ENCODE results near the gene C3orf18.

C3orf18 gene

DNA sequence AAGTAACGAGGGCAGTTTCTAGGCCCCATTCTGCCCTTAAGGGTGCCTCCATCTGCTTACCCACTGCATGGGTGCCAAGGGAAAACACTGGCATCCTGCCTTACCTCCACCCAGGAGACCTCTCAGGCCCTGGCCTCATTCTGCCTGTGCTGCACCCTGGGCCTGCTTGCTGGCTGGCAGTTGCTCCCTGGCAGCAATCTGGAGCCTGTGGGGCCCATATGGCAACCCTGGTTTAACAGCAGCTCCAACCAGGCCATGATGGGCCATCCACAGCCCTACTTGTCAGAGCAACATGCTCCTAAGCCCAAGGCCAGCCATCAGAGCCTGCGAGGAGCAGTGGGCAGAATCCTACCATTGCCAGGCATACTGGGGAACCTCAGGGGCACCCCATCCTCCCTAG, 3.7 kb downstream of the C3orf18 start:
- TF ChIP-seq, protein P1, sequence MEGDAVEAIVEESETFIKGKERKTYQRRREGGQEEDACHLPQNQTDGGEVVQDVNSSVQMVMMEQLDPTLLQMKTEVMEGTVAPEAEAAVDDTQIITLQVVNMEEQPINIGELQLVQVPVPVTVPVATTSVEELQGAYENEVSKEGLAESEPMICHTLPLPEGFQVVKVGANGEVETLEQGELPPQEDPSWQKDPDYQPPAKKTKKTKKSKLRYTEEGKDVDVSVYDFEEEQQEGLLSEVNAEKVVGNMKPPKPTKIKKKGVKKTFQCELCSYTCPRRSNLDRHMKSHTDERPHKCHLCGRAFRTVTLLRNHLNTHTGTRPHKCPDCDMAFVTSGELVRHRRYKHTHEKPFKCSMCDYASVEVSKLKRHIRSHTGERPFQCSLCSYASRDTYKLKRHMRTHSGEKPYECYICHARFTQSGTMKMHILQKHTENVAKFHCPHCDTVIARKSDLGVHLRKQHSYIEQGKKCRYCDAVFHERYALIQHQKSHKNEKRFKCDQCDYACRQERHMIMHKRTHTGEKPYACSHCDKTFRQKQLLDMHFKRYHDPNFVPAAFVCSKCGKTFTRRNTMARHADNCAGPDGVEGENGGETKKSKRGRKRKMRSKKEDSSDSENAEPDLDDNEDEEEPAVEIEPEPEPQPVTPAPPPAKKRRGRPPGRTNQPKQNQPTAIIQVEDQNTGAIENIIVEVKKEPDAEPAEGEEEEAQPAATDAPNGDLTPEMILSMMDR (IDR thresholded peaks at IDR 0.05) = no peak

DNA sequence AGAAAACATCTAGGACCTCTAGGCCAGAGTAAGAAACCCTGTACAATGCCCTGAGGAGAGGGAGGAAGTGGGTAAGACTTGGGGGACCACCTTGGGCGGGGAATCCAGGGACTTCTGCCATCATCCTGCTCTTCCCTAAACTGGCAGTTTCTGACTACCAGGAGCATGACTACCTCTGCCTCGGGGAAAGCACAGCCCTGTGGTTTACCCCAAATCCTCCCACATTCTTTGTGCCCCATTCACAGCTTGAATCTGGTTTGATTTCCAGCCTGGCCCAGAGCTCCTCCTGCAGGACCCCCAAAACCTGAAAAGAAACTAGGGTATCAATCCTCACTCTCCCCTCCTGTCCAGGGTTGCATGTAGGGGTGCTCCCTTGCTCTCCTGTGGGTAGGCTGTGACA, 4.7 kb downstream of the C3orf18 start:
- TF ChIP-seq, protein P1 (IDR thresholded peaks at IDR 0.05) = no peak

DNA sequence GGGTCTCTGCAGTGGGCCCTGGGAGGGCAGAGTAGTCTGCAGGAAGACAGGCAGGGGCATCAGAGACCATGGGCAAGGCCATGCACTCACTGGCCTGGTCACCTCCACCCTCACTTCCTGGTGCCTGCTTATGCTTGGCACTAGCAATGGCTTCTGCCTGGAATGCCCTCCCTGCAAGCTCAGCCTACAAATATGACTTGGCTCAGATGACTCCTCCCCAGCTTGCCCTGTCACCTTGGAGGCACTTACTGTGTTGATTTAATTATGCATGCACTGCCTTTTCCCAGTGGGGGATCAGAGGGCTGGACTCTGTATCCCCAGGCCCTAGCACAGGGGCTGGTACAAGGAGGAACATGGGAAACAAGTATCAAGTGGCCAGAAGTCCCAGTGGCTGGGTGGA, 7.8 kb downstream of the C3orf18 start:
- TF ChIP-seq, protein P1 (IDR thresholded peaks at IDR 0.05) = no peak

DNA sequence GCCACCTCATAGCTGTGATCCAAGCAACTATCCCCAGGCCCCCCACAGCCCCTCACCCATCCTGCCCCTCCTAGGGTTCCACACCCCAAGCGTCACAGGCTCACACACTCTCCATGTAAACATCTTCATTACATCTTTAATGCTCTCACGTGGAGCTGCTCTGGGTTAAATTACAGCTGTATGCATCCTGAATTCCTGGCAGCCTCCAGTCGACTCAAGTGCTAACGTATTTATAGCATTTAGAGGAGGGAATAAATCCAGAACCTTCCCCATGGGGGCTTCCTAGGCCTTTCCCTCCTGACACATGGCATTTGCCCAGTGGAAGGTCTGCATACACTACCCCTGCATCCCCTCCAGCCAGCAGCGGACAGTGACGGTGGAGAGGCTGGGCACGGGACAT, 9.6 kb downstream of the C3orf18 start:
- TF ChIP-seq, protein P1 (IDR thresholded peaks at IDR 0.05) = no peak

DNA sequence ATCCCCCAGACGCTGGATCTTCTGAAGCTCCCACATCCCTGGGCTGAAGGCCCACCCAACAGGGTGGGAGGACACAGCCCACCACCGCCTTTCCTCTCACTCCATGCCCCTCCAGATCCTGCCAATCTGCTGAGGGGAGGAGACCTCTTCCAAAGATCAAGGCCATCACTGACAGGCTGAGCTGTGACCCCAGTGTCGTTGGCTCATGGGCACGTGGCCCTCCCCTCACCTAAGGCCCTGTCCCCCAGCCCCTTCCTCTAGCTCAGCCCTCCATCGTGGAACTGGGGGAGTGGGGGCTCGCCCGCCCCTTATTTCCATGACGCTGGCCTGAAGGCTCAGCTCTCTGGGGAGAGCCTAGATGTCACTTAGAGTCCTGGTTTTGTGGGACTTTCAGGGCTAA, 10.4 kb downstream of the C3orf18 start:
- TF ChIP-seq, protein P1 (IDR thresholded peaks at IDR 0.05) = no peak

DNA sequence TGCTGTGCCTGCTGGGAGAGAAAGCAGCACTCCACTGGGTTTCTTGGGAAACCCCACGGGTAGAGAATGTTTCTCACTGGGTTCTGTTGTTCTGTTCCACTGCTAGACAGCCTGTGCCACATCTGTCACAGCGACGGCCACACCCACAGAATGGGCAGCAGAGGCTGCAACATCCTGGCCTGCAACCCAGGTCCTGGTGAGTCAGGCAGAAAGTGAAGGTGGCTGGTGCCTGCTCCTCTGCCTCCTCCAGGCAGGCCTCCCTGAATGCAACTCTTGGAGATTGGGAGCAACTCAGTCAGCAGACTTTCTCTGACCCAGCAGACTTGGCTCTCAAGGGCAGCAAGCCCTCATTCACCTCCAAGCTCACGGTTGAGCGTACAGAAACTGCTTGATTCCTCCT, 13.0 kb downstream of the C3orf18 start:
- TF ChIP-seq, protein P1 (IDR thresholded peaks at IDR 0.05) = no peak

DNA sequence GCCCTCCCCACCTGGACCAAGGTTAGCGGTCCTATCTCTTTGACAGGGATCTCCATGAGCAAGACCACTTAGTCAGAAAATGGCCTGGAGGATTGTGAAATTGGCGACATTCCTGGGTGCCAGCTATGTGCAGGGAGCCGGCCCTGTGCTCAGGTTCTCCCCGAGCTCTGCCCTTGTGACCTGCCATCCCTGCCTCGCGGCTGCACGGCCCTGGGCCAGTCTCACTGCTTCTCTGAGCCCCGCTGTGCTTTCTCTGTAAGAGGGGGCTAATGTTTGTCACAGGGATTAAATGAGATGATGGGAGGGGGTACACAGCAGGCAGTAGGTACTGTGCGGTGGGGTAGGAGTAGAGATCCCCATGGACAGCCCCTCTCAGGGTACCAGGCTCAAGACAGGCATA, 14.9 kb downstream of the C3orf18 start:
- TF ChIP-seq, protein P1 (IDR thresholded peaks at IDR 0.05) = no peak

DNA sequence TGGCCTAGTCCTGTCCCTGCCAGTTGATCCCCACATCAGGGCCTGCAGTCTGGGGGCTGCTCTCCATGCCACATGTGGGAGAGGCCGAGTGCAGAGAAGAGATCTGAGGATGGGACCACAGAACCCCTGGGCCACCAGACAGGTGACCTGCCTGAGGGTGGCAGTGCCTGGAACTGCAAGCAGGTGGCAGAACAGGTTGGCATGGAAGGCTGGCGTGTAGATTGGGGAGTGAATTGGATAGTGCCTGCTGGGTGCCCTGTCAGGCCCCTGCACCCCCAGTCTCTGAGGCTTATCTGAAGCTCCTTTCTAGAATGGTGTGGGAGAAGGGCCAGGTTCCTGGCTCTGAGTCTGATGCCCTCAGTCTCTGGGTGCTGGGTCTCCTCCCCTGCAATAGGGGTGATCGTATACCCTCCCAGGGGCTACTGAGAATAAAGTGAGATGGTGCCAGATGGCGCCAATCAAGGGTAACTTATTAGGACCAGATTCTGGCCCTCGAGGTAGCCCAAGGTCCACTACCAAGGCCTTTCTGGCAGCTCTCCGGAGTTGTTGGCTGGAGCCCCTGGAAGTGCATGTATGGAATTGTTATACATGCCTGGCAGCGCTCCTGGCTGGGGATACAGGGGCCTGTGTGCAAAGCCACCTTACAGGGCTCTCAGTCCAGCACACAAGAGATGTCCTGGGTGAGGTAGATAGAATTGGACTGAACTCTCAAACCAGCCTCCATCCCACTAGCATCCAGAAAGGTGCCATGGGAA, 15.7 kb downstream of the C3orf18 start:
- TF ChIP-seq, protein P1 (IDR thresholded peaks at IDR 0.05) = peak; percentile 22; the same call in 1 of the 2 replicates

All from LNCAP (cell line).